ENCODE data around the gene REP15. TPM values are rescaled to one million over a fixed set of nuclear protein-coding genes. Genes with fewer than 3 reads are reported as not detected.

REP15 gene
- total and polyA plus RNA-seq, 2 of the 4 experiments (the other 2 are of a cell fraction), result 0.48 to 2.2 TPM

GRCh38 chr12:27686147-27686546 lies 10.1 kb upstream of the REP15 start:
- ATAC-seq (ENCODE audit: low read depth), result no peak
- dilution Hi-C loops (cut with HindIII; ENCODE audit: low sequenced_read_pairs, unreplicated experiment), result no loop called here
- POLR2A ChIA-PET (ENCODE audit: unreplicated experiment), result no interaction called here

More at GRCh38 chr12:27686147-27686546, 10.1 kb upstream of the REP15 start:
- CTCF ChIA-PET, result no interaction called here
- Histone ChIP-seq H3K14ac (replicated peaks; ENCODE audit: low read depth, low read length) (no peak overlapping the region), H2BK15ac (ENCODE audit: low read depth, low read length) (no peak overlapping the region), H3K18ac (ENCODE audit: low read depth, low read length) (no peak overlapping the region), H3K9me3 (ENCODE audit: control insufficient read depth, insufficient read depth, low read length) (no peaks in the 10 kb centered on the region), H3K9ac (ENCODE audit: low read depth, low read length) (no peak overlapping the region), H2AFZ (replicated peaks; ENCODE audit: low read length, poor library complexity) (no peak overlapping the region), H4K5ac (ENCODE audit: low read depth, low read length) (no peak overlapping the region), H4K8ac (ENCODE audit: low read depth in 2 of 2, low read length in 2 of 2) (no peak overlapping the region), H2BK20ac (ENCODE audit: low read depth, low read length) (no peak overlapping the region), H4K91ac (ENCODE audit: insufficient read depth, low read depth, low read length) (no peak overlapping the region), H3K36me3 (ENCODE audit: control insufficient read depth, insufficient read depth, low read length) (peaks cover 31% of the 10 kb centered on the region), H3K27ac (ENCODE audit: insufficient read depth, low read length) (no peak overlapping the region), H3K4me2 (ENCODE audit: low read depth, low read length) (no peak overlapping the region), H2BK120ac (ENCODE audit: low read depth, low read length) (no peak overlapping the region), H2BK5ac (ENCODE audit: low read depth, low read length, poor library complexity, severe bottlenecking) (no peak overlapping the region), H3K79me1 (ENCODE audit: low read depth in 1 of 2, low read length in 2 of 2) (peaks cover 3 to 4% of the 10 kb centered on the region in 2 experiments; a peak in 2 of 4 replicates), H3K23ac (ENCODE audit: low read depth, low read length) (no peak overlapping the region), H3K4me3 (ENCODE audit: insufficient read depth, low read depth, low read length) (no peak overlapping the region), H3K56ac (ENCODE audit: extremely low read depth, insufficient read depth, low read length) (no peak overlapping the region), H2AK5ac (ENCODE audit: low read depth, low read length) (no peak overlapping the region), H3K9me1 (ENCODE audit: insufficient read depth, low read length) (peaks cover 5% of the 10 kb centered on the region; the same call in 1 of the 2 replicates), H3K27me3 (ENCODE audit: control insufficient read depth, insufficient read depth, low read length) (no peaks in the 10 kb centered on the region), H3K4ac (ENCODE audit: low read depth, low read length) (no peak overlapping the region), H4K20me1 (ENCODE audit: insufficient read depth, low read length) (no peaks in the 10 kb centered on the region), H2AK9ac (replicated peaks; ENCODE audit: low read depth, low read length, poor library complexity) (no peak overlapping the region), H3K4me1 (ENCODE audit: control insufficient read depth, insufficient read depth, low read length) (no peaks in the 10 kb centered on the region)
- TF ChIP-seq RAD21 (IDR thresholded peaks at IDR 0.05; ENCODE audit: low read length) (no peak), MXI1 (IDR thresholded peaks at IDR 0.05; ENCODE audit: borderline replicate concordance, low read depth, low read length) (no peak), USF2 (IDR thresholded peaks at IDR 0.05; ENCODE audit: low read depth, low read length) (no peak), BHLHE40 (IDR thresholded peaks at IDR 0.05; ENCODE audit: low read depth, low read length) (no peak), MAZ (IDR thresholded peaks at IDR 0.05; ENCODE audit: borderline replicate concordance, low read depth, low read length) (no peak), MAFK (IDR thresholded peaks at IDR 0.05; ENCODE audit: low read depth, low read length) (no peak), CHD1 (IDR thresholded peaks at IDR 0.05; ENCODE audit: low read depth, low read length) (no peak), CTCF (conservative IDR thresholded peaks at IDR 0.05; ENCODE audit: low read depth, low read length) (no peak), POLR2A (IDR thresholded peaks at IDR 0.05; ENCODE audit: low read depth, low read length) (no peak), NFE2L2 (IDR thresholded peaks at IDR 0.05; ENCODE audit: low read depth, low read length) (no peak)
- TF ChIP-seq, protein P1, sequence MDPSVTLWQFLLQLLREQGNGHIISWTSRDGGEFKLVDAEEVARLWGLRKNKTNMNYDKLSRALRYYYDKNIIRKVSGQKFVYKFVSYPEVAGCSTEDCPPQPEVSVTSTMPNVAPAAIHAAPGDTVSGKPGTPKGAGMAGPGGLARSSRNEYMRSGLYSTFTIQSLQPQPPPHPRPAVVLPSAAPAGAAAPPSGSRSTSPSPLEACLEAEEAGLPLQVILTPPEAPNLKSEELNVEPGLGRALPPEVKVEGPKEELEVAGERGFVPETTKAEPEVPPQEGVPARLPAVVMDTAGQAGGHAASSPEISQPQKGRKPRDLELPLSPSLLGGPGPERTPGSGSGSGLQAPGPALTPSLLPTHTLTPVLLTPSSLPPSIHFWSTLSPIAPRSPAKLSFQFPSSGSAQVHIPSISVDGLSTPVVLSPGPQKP (IDR thresholded peaks at IDR 0.05; ENCODE audit: borderline replicate concordance, low read depth, low read length), result no peak
- no TSS peak for BruUV-seq (replicated peaks)
- DNase-seq, result no peak
- intact Hi-C loops (cut with micrococcal nuclease), result no loop called here
- in situ Hi-C loops (cut with MboI; ENCODE audit: low sequenced_read_pairs), result no loop called here

Data from IMR-90 (cell line).